ENCODE results near the gene HOMER1.
"Not testable (repeated sequence)": the region's sequence is repeated elsewhere in the genome, so short reads cannot be mapped to it uniquely, and the experiment has no call there.

The HOMER1 gene

DNA sequence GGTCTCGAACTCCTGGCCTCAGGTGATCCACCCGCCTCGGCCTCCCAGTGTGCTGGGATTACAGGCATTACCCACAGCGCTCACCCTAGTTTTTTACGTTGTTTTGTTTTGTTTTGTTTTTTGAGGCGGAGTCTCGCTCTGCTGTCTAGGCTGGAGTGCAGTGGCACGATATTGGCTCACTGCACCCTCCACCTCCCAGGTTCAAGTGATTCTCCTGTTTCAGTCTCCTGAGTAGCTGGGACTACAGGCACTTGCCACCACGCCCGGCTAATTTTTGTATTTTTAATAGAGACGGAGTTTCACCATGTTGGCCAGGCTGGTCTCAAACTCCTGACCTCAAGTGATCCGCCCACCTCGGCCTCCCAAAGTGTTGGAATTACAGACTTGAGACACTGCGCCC is 2.4 kb upstream of the HOMER1 start:
- not testable (repeated sequence) for FAIRE-seq

- peak; percentile 61 for FAIRE-seq
Observed at GRCh38 chr5:79514391-79515105, 614 bp upstream of the HOMER1 start.

GRCh38 chr5:79513308-79513703 is 628 bp downstream of the HOMER1 start:
- no peak for FAIRE-seq

DNA sequence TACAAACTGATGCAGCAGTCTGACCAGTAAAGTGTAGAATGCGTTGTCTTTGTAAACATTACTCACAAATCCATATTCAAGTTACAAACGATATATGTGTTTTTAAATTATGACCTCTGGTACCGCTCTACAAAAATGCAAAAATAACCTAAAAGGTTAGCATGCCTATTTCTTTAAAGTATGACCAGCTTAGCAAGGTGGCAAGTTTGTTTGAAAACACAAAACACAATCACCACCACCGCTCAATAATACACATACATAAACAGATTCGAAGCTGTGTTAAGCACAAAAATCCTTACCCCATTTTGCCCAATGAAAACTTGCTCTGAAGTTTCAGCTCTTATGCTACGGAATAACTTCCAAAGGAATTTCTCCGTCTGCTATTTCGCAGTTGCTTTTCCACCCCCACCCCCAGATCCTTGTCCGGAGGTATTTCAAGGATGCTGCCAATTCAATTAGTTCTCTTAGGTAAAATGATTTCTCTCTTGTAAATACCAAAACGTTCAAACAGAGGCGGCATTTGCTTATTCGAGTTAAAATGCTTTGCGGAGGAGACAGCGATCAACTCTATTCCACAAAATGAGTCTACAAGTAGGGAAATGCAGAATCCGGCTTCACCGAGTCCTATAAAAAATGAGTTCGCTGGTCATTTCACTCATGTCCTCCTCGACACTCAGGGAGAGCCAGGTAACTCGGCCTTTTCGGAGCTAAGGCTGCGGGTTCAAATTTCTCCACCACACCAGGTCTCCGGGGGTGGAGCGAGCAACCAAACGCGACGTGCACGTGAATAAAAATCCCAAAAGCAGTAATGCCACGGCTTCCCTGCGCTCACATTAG is 1.2 kb downstream of the HOMER1 start:
- no peak for FAIRE-seq

- no peak for FAIRE-seq
Observed at GRCh38 chr5:79512049-79512448, 1.9 kb downstream of the HOMER1 start.

DNA sequence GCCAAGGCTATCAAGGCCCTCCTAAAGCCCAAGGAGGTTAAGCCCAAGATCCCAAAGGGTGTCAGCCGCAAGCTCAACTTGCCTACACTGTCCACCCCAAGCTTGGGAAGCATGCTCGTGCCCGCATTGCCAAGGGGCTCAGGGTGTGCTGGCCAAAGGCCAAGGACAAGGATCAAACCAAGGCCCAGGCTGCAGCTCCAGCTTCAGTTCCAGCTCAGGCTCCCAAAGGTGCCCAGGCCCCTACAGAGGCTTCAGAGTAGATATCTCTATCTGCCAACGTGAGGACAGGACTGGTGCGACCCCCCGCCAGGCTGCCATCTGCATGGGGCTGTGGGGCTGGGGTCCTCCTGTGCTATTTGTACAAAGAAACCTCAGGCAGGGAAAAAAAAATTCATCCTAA is 3.3 kb downstream of the HOMER1 start:
- FAIRE-seq: no peak

- no peak for FAIRE-seq
Observed at GRCh38 chr5:79509244-79509885, 4.6 kb downstream of the HOMER1 start.

DNA sequence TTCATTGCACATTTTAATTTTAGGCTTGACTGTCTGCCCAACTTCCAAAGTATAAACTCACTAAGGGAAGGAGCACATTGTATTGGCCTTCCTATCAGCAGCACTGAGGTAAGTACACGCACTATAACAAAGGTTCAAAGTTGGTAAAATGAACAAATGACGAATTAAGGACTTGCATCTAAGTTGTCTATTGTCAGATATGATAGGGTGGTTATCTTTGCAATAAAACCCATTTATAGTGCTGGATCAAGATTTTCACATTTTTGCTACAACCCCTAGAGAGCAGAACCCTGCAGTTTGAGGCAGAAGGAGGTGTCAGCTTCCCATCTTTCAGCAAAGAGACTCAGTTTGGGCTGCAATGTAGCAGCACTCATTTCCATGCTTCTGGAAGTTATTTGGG is 5.1 kb downstream of the HOMER1 start:
- no peak for FAIRE-seq

- no peak for FAIRE-seq
Observed at GRCh38 chr5:79508354-79508753, 5.6 kb downstream of the HOMER1 start.

GRCh38 chr5:79507251-79508205 is 6.4 kb downstream of the HOMER1 start:
- FAIRE-seq: no peak

- no peak for FAIRE-seq
Observed at GRCh38 chr5:79505138-79505537, 8.8 kb downstream of the HOMER1 start.

DNA sequence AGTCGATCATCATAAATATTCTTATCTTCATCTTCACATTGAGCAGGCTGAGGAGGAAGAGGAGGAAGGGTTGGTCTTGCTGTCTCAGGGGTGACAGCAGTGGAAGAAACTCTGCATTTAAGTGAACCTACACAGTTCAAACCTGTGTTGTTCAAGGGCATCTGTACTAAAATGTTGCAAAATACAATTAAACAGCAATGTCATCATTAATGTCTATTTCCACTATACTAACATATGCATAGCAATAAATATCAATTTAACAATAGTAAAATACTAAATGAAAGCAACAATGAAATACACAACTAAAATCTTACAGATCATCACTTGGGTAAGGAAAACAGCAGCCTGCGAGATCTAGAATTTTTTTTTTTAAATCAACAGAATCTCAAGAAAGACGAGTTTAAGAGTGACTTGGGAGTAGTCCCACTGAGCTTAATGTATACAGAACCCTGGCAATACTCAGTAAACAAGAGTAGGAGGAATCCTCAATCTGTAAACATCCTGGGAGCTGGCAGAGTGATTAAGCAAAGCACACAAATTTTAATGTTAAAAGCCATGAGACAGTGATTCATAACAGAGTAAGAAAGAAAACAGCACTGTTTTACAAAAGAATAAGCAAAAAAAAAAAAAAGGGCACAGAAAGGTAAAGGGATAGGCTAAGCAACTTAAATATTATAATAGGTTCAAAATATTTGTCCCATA is 10.0 kb downstream of the HOMER1 start:
- FAIRE-seq: no peak

- no peak for FAIRE-seq
Observed at GRCh38 chr5:79499640-79500273, 14.2 kb downstream of the HOMER1 start.

GRCh38 chr5:79495311-79495710 is 18.6 kb downstream of the HOMER1 start:
- peak; percentile 97 for FAIRE-seq

- FAIRE-seq: no peak
Observed at GRCh38 chr5:79493596-79494345, 20.2 kb downstream of the HOMER1 start.

- FAIRE-seq: no peak
Observed at GRCh38 chr5:79491690-79492317, 22.1 kb downstream of the HOMER1 start.

- FAIRE-seq: no peak
Observed at GRCh38 chr5:79490323-79490936, 23.5 kb downstream of the HOMER1 start.

- no peak for FAIRE-seq
Observed at GRCh38 chr5:79489773-79490172, 24.2 kb downstream of the HOMER1 start.

DNA sequence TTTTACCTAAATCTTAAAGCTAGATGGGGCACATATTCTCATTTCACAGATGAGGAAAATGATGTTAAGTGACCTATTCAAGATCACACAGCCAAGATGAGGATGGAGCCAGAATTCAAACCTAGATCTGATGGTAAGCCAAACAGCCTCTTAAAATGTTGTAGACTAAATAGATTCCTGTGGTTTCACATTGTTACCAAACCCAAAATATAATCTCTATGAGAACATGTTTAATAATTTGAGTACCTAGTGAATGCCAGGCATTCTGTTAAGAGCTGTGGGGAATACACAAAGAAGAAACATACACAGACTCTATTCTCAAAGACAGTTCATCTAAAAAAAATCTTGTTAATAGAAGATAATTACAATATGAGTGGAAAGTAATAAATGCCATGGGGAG is 25.2 kb downstream of the HOMER1 start:
- FAIRE-seq: no peak

GRCh38 chr5:79488058-79488457 is 25.9 kb downstream of the HOMER1 start:
- FAIRE-seq: no peak

Data from islet of Langerhans (tissue), 1 donor.